ENCODE data around the gene MBNL1.

MBNL1 gene

GRCh38 chr3:152268555-152269055 is at the start of gene MBNL1:
Gene MBNL1, plus strand, starts transcription at chr3:152268929. Its CDS starts 31,265 bp downstream, at chr3:152300194.
- peak; percentile 63 for DNase-seq

- no peak for DNase-seq
Measured at GRCh38 chr3:152219216-152219615, 49.5 kb upstream of the MBNL1 start.

- DNase-seq = no peak
Measured at GRCh38 chr3:152219769-152220255, 48.9 kb upstream of the MBNL1 start.

- DNase-seq = no peak
Measured at GRCh38 chr3:152222327-152222726, 46.4 kb upstream of the MBNL1 start.

- DNase-seq = no peak
Measured at GRCh38 chr3:152225201-152225600, 43.5 kb upstream of the MBNL1 start.

GRCh38 chr3:152226176-152226575 is 42.6 kb upstream of the MBNL1 start:
- DNase-seq = no peak

- no peak for DNase-seq
Measured at GRCh38 chr3:152227027-152227426, 41.7 kb upstream of the MBNL1 start.

- DNase-seq = no peak
Measured at GRCh38 chr3:152229692-152230091, 39.0 kb upstream of the MBNL1 start.

GRCh38 chr3:152230370-152230769 is 38.4 kb upstream of the MBNL1 start:
- no peak for DNase-seq

- no peak for DNase-seq
Measured at GRCh38 chr3:152232001-152232400, 36.7 kb upstream of the MBNL1 start.

GRCh38 chr3:152232679-152233078 is 36.0 kb upstream of the MBNL1 start:
- DNase-seq = no peak

GRCh38 chr3:152234657-152235375 is 33.9 kb upstream of the MBNL1 start:
- DNase-seq = no peak

- no peak for DNase-seq
Measured at GRCh38 chr3:152235709-152236298, 32.9 kb upstream of the MBNL1 start.

- no peak for DNase-seq
Measured at GRCh38 chr3:152236716-152237115, 32.0 kb upstream of the MBNL1 start.

GRCh38 chr3:152241142-152242017 is 27.3 kb upstream of the MBNL1 start:
- DNase-seq = no peak

- DNase-seq = no peak
Measured at GRCh38 chr3:152243301-152243711, 25.4 kb upstream of the MBNL1 start.

- no peak for DNase-seq
Measured at GRCh38 chr3:152243721-152244516, 24.8 kb upstream of the MBNL1 start.

GRCh38 chr3:152244517-152244888 is 24.2 kb upstream of the MBNL1 start:
- no peak for DNase-seq

- DNase-seq = no peak
Measured at GRCh38 chr3:152245498-152246170, 23.1 kb upstream of the MBNL1 start.

- DNase-seq = no peak
Measured at GRCh38 chr3:152251916-152252315, 16.8 kb upstream of the MBNL1 start.

- no peak for DNase-seq
Measured at GRCh38 chr3:152252755-152253154, 16.0 kb upstream of the MBNL1 start.

GRCh38 chr3:152253514-152253913 is 15.2 kb upstream of the MBNL1 start:
- no peak for DNase-seq

Data from NCI-H2081 treated with DMSO at 0.1 percent for 48 hours (cell line).